HepG2 (cell line): ENCODE measurements around the gene PPP1R13L. TPM values are rescaled to one million over a fixed set of nuclear protein-coding genes. Genes with fewer than 3 reads are reported as not detected.

Source experiments
- BRD4 ChIP-seq: sonication (generic); formaldehyde crosslinking; IDR thresholded peaks from 2 replicates; pipeline ENCODE4 v1.4.0; 2020; ENCODE audit warnings: missing genetic modification reagents
- ERF ChIP-seq: IDR thresholded peaks from 2 replicates; pipeline ENCODE4 v1.6.1; 2018; ENCODE audit warnings: missing biosample characterization, missing genetic modification reagents
- KDM2A ChIP-seq: sonication (generic); formaldehyde crosslinking; IDR thresholded peaks from 2 replicates; pipeline ENCODE4 v1.4.0; 2020; ENCODE audit warnings: low read depth, missing genetic modification reagents, borderline replicate concordance
- KLF9 ChIP-seq: IDR thresholded peaks from 2 replicates; pipeline ENCODE4 v1.6.1; 2016; ENCODE audit warnings: low read depth
- MIXL1 ChIP-seq: IDR thresholded peaks from 2 replicates; pipeline ENCODE4 v1.6.1; 2016
- NCOA5 ChIP-seq: sonication (generic); formaldehyde crosslinking; IDR thresholded peaks from 2 replicates; pipeline ENCODE4 v1.4.0; 2020; ENCODE audit warnings: missing genetic modification reagents
- SCMH1 ChIP-seq: sonication (generic); formaldehyde crosslinking; IDR thresholded peaks from 2 replicates; pipeline ENCODE4 v1.9.0; 2021; ENCODE audit warnings: missing genetic modification reagents, mild to moderate bottlenecking, borderline replicate concordance
- SRSF9 ChIP-seq: fragments of 200-400 bp; formaldehyde crosslinking; IDR thresholded peaks from 2 replicates; pipeline ENCODE4 v1.6.1; 2018; ENCODE audit warnings: borderline replicate concordance, mild to moderate bottlenecking, low read depth, low read length; ENCODE audit not compliant: insufficient read depth, poor library complexity, severe bottlenecking
- ZFP1 ChIP-seq: IDR thresholded peaks from 2 replicates; pipeline ENCODE4 v1.6.1; 2016
- ZMYM2 ChIP-seq: sonication (generic); formaldehyde crosslinking; IDR thresholded peaks from 2 replicates; pipeline ENCODE4 v1.8.0; 2022; ENCODE audit warnings: mild to moderate bottlenecking, missing genetic modification reagents
- ZNF251 ChIP-seq: sonication (generic); formaldehyde crosslinking; IDR thresholded peaks from 2 replicates; pipeline ENCODE4 v1.9.0; 2021; ENCODE audit warnings: mild to moderate bottlenecking, missing genetic modification reagents
- ZNF468 ChIP-seq: sonication (generic); formaldehyde crosslinking; IDR thresholded peaks from 2 replicates; pipeline ENCODE4 v1.8.0; 2022; ENCODE audit warnings: mild to moderate bottlenecking, moderate library complexity, missing genetic modification reagents
- ZNF530 ChIP-seq: sonication (generic); formaldehyde crosslinking; IDR thresholded peaks from 2 replicates; pipeline ENCODE4 v1.5.0; 2020; ENCODE audit warnings: low read depth, mild to moderate bottlenecking, missing genetic modification reagents
- ZNF674 ChIP-seq: sonication (generic); formaldehyde crosslinking; IDR thresholded peaks from 2 replicates; pipeline ENCODE4 v1.5.0; 2020; ENCODE audit warnings: low read depth, mild to moderate bottlenecking, missing genetic modification reagents
- ZNF747 ChIP-seq: sonication (generic); formaldehyde crosslinking; IDR thresholded peaks from 2 replicates; pipeline ENCODE4 v1.8.1; 2023; ENCODE audit warnings: missing genetic modification reagents, mild to moderate bottlenecking, borderline replicate concordance
- polyA plus RNA-seq, 8 experiments: library from polyadenylated mRNA; depleted of rRNA in 3 of 8; stranded (reverse) in 7 of 8; unstranded in 1 of 8; fragments of >200 nt; fragmentation: Illumina TruSeq in 4 of 8; extraction: Trizol in 4 of 8; gene quantifications; 2 replicates each; pipeline versions ENCODE4 v1.2.1 to v1.2.3, GENCODE V29; 2011 to 2016; ENCODE audit warnings: low read depth in 4 of 8, missing spikeins in 1 of 8, mixed read lengths in 1 of 8; ENCODE audit not compliant: insufficient read depth in 1 of 8
- total RNA-seq, 5 experiments: library from RNA; depleted of rRNA; stranded (reverse); fragments of >200 nt; fragmentation: Illumina TruSeq; extraction: Trizol; gene quantifications; 2 replicates each; pipeline ENCODE4 v1.2.3, GENCODE V29; 2016; ENCODE audit warnings: low read depth in 1 of 5
- TF ChIP-seq, protein P1 (sequence below): sonication (generic); formaldehyde crosslinking; conservative IDR thresholded peaks from 2 replicates; pipeline ENCODE4 v1.4.0; 2020; ENCODE audit warnings: mild to moderate bottlenecking, missing genetic modification reagents, moderate library complexity
- TF ChIP-seq, protein P2 (sequence below): sonication (generic); formaldehyde crosslinking; IDR thresholded peaks from 2 replicates; pipeline ENCODE4 v1.4.0; 2020; ENCODE audit warnings: mild to moderate bottlenecking, missing genetic modification reagents
- TF ChIP-seq, protein P3 (sequence below): sonication (generic); formaldehyde crosslinking; IDR thresholded peaks from 2 replicates; pipeline ENCODE4 v1.8.0; 2022; ENCODE audit warnings: low read depth, missing genetic modification reagents
- TF ChIP-seq, protein P4 (sequence below): sonication (generic); formaldehyde crosslinking; IDR thresholded peaks from 2 replicates; pipeline ENCODE4 v1.8.0; 2022; ENCODE audit warnings: missing genetic modification reagents, low read depth, mild to moderate bottlenecking, borderline replicate concordance
- TF ChIP-seq, protein P5 (sequence below): sonication (generic); formaldehyde crosslinking; IDR thresholded peaks from 2 replicates; pipeline ENCODE4 v1.4.0; 2020; ENCODE audit warnings: missing genetic modification reagents

PPP1R13L gene
- total and polyA plus RNA-seq, 2 of the 13 experiments (the other 11 are each of a cell fraction or from before 2014, with no cell fraction given), result 1.3 to 6.6 TPM

DNA sequence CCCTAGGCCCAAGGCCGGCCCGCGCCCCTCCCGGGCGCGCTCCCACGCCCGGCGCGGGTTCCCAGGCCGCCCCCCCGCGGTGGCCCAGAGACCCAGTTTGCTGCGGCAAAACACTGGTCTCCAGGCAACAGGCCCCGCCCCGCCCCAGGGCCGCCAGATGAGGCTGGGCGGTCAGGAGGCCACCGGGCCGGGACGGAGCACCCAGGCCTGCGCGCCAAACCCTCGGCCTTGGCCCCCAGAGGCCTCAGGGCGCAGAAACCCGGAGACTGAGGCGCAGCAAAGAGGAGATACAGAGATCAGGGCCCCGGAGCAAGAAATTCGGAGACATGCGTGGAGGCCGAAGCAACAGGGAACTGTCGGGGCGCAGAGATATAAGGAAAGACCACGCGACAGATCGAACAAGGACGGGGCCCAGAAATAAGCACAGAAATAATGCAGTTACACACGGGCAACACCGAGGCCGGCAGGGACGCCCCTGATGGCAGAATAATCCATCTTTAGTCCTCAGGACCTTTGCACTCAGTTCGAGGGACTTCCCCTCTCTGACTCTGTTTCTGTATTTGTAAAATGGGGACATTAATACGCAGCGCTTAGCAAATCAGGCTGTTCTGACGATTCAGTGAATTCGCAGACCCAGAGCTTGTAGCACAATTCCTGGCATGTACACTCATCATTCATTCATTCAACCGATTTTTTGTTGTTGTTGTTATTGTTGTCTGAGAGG, 39.6 kb upstream of the PPP1R13L start (continued):
- TF ChIP-seq, protein P1, sequence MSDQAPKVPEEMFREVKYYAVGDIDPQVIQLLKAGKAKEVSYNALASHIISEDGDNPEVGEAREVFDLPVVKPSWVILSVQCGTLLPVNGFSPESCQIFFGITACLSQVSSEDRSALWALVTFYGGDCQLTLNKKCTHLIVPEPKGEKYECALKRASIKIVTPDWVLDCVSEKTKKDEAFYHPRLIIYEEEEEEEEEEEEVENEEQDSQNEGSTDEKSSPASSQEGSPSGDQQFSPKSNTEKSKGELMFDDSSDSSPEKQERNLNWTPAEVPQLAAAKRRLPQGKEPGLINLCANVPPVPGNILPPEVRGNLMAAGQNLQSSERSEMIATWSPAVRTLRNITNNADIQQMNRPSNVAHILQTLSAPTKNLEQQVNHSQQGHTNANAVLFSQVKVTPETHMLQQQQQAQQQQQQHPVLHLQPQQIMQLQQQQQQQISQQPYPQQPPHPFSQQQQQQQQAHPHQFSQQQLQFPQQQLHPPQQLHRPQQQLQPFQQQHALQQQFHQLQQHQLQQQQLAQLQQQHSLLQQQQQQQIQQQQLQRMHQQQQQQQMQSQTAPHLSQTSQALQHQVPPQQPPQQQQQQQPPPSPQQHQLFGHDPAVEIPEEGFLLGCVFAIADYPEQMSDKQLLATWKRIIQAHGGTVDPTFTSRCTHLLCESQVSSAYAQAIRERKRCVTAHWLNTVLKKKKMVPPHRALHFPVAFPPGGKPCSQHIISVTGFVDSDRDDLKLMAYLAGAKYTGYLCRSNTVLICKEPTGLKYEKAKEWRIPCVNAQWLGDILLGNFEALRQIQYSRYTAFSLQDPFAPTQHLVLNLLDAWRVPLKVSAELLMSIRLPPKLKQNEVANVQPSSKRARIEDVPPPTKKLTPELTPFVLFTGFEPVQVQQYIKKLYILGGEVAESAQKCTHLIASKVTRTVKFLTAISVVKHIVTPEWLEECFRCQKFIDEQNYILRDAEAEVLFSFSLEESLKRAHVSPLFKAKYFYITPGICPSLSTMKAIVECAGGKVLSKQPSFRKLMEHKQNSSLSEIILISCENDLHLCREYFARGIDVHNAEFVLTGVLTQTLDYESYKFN (CRISPR knock-in tag), result peak; percentile 73
- TF ChIP-seq MIXL1 (CRISPR knock-in tag) (no peak), ZNF468 (no peak), KDM2A (CRISPR knock-in tag) (peak; percentile 31; the same call in 1 of the 2 replicates), ZMYM2 (CRISPR knock-in tag) (no peak; the same call in 1 of the 2 replicates), SCMH1 (no peak), KLF9 (CRISPR knock-in tag) (no peak), ZNF674 (CRISPR knock-in tag) (no peak), NCOA5 (CRISPR knock-in tag) (no peak), ZNF747 (no peak), ERF (CRISPR knock-in tag) (peak; percentile 67), SRSF9 (no peak), BRD4 (CRISPR knock-in tag) (no peak), ZNF251 (CRISPR knock-in tag) (no peak), ZNF530 (no peak), ZFP1 (CRISPR knock-in tag) (no peak)
- TF ChIP-seq, protein P2, sequence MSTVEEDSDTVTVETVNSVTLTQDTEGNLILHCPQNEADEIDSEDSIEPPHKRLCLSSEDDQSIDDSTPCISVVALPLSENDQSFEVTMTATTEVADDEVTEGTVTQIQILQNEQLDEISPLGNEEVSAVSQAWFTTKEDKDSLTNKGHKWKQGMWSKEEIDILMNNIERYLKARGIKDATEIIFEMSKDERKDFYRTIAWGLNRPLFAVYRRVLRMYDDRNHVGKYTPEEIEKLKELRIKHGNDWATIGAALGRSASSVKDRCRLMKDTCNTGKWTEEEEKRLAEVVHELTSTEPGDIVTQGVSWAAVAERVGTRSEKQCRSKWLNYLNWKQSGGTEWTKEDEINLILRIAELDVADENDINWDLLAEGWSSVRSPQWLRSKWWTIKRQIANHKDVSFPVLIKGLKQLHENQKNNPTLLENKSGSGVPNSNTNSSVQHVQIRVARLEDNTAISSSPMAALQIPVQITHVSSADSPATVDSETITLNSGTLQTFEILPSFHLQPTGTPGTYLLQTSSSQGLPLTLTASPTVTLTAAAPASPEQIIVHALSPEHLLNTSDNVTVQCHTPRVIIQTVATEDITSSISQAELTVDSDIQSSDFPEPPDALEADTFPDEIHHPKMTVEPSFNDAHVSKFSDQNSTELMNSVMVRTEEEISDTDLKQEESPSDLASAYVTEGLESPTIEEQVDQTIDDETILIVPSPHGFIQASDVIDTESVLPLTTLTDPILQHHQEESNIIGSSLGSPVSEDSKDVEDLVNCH (CRISPR knock-in tag), result no peak
- TF ChIP-seq, protein P3, sequence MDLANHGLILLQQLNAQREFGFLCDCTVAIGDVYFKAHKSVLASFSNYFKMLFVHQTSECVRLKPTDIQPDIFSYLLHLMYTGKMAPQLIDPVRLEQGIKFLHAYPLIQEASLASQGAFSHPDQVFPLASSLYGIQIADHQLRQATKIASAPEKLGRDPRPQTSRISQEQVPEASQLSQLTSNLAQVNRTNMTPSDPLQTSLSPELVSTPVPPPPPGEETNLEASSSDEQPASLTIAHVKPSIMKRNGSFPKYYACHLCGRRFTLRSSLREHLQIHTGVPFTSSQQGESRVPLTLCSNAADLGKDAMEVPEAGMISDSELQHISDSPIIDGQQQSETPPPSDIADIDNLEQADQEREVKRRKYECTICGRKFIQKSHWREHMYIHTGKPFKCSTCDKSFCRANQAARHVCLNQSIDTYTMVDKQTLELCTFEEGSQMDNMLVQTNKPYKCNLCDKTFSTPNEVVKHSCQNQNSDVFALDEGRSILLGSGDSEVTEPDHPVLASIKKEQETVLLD, result no peak
- TF ChIP-seq, protein P4, sequence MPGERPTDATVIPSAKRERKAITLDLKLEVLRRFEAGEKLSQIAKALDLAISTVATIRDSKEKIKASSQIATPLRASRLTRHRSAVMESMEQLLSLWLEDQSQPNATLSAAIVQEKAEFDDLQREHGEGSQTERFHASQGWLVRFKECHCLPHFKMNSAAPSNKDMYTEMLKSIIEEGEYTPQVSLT (CRISPR knock-in tag), result no peak
- TF ChIP-seq, protein P5, sequence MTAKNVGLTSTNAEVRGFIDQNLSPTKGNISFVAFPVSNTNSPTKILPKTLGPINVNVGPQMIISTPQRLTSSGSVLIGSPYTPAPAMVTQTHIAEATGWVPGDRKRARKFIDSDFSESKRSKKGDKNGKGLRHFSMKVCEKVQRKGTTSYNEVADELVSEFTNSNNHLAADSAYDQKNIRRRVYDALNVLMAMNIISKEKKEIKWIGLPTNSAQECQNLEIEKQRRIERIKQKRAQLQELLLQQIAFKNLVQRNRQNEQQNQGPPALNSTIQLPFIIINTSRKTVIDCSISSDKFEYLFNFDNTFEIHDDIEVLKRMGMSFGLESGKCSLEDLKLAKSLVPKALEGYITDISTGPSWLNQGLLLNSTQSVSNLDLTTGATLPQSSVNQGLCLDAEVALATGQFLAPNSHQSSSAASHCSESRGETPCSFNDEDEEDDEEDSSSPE (CRISPR knock-in tag), result peak; percentile 84
